Calu3 (cell line): ENCODE results near the gene SH3RF3. TPM values are rescaled to one million over a fixed set of nuclear protein-coding genes. Genes with fewer than 3 reads are reported as not detected.

Source experiments
- BruUV-seq: library from RNA; stranded (reverse); fragments of 400-500 nt; replicated peaks from 2 replicates; lab custom pipeline; 2021; lab: Mats Ljungman, UMichigan
- CTCF ChIA-PET: fragments of 300-600 bp; sonication (Branson Sonifier 250); formaldehyde crosslinking; loops from one replicate; lab custom pipeline; 2022; ENCODE audit warnings: antibody characterized with exemption; lab: Charles Lee
- DNase-seq: peaks from one replicate; pipeline ENCODE4 v3.0.0; 2022
- H3K27ac Mint-ChIP-seq: one replicate; pipeline ENCODE4 v1.8.0; 2022; ENCODE audit warnings: mixed read lengths; ENCODE audit not compliant: unreplicated experiment
- H3K27me3 Mint-ChIP-seq: one replicate; pipeline ENCODE4 v1.8.0; 2022; ENCODE audit warnings: mixed read lengths; ENCODE audit not compliant: unreplicated experiment
- H3K36me3 Mint-ChIP-seq: one replicate; pipeline ENCODE4 v1.8.0; 2022; ENCODE audit warnings: mild to moderate bottlenecking, moderate library complexity, mixed read lengths; ENCODE audit not compliant: insufficient read depth, unreplicated experiment
- H3K4me1 Mint-ChIP-seq: one replicate; pipeline ENCODE4 v1.8.0; 2022; ENCODE audit warnings: mild to moderate bottlenecking, low read depth, mixed read lengths; ENCODE audit not compliant: unreplicated experiment
- H3K4me3 Mint-ChIP-seq: one replicate; pipeline ENCODE4 v1.8.0; 2022; ENCODE audit warnings: mild to moderate bottlenecking, low read depth, moderate library complexity, mixed read lengths; ENCODE audit not compliant: unreplicated experiment
- H3K9me3 Mint-ChIP-seq: one replicate; pipeline ENCODE4 v1.8.0; 2022; ENCODE audit warnings: low read depth, mixed read lengths; ENCODE audit not compliant: unreplicated experiment
- CTCF ChIP-seq: fragments of 200-600 bp; IDR thresholded peaks from one replicate; pipeline ENCODE4 v1.8.0; 2022; ENCODE audit warnings: antibody characterized with exemption; ENCODE audit not compliant: unreplicated experiment
- intact Hi-C: fragments of 100-400 bp; cut with micrococcal nuclease; formaldehyde crosslinking; loops from one replicate; pipeline ENCODE4 v1.10.0; 2022; ENCODE audit not compliant: unreplicated experiment
- total RNA-seq: library from RNA; stranded (reverse); gene quantifications from 2 replicates; pipeline ENCODE4 v1.2.3, GENCODE V29; 2022

SH3RF3 gene
- total RNA-seq, 1 experiment from 2014 or later = 0.17 TPM

GRCh38 chr2:109248590-109248989 is 119.6 kb downstream of the SH3RF3 start:
- no peak for TF ChIP-seq CTCF
- peaks cover 33% of the 10 kb centered on the region for H3K27me3 Mint-ChIP-seq
- no peaks in the 10 kb centered on the region for H3K36me3 Mint-ChIP-seq
- no TSS peak for BruUV-seq
- peaks cover 13% of the 10 kb centered on the region for H3K4me1 Mint-ChIP-seq
- no peak overlapping the region for H3K27ac Mint-ChIP-seq
- CTCF ChIA-PET = no interaction called here
- no peak for DNase-seq
- H3K9me3 Mint-ChIP-seq = no peaks in the 10 kb centered on the region
- no peak overlapping the region for H3K4me3 Mint-ChIP-seq
- intact Hi-C loops = no loop called here

- TF ChIP-seq CTCF = no peak
- Mint-ChIP-seq H3K27me3 (peaks cover 59% of the 10 kb centered on the region), H3K4me3 (no peak overlapping the region), H3K27ac (no peak overlapping the region), H3K9me3 (no peaks in the 10 kb centered on the region), H3K36me3 (no peaks in the 10 kb centered on the region), H3K4me1 (no peaks in the 10 kb centered on the region)
- CTCF ChIA-PET = no interaction called here
- no peak for DNase-seq
- no TSS peak for BruUV-seq
- intact Hi-C loops = no loop called here
Measured at GRCh38 chr2:109253217-109253616, 124.2 kb downstream of the SH3RF3 start.

DNA sequence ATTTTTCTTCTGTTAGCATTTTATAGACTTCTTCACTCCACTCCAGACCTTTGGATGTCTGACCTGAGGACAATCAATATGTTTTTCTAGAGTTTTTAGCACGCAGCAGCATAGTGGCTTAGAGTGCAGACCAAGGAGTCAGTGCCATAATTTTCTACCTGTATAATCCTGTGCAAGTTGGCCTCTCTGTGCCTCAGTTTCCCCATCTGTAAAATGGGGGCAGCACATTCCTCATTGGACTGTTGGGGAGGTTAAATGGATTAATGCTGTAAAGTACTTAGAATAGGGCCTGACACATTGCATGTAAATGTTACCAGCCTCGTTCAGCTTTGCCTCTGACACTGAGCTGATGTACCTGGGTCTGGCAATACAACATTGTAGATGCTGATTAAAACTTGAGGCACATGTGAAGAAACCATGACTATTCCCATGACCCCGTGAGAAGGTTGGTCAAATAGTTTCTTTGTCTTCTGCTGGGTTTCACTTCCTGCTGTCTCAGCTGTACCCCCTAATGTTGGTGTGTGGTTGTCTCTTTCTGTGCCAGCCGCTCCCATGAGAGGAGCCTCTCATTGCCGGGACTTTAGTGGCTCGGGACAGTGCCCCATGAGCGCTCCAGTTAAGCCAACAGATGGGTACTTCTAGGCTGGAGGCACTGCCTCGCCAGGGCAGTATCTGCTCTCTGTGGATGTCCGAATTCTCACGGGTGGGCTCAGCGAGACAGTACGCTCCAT is 125.3 kb downstream of the SH3RF3 start:
- CTCF ChIA-PET = no interaction called here

GRCh38 chr2:109255654-109256053 is 126.6 kb downstream of the SH3RF3 start:
- Mint-ChIP-seq H3K27me3 (peaks cover 65% of the 10 kb centered on the region), H3K27ac (no peak overlapping the region), H3K4me1 (no peaks in the 10 kb centered on the region), H3K36me3 (no peaks in the 10 kb centered on the region), H3K4me3 (no peak overlapping the region), H3K9me3 (no peaks in the 10 kb centered on the region)
- intact Hi-C loops = no loop called here
- no TSS peak for BruUV-seq
- CTCF ChIA-PET = no interaction called here
- no peak for TF ChIP-seq CTCF
- no peak for DNase-seq

More for the DNA sequence above, 125.3 kb downstream of the SH3RF3 start:
- H3K27ac Mint-ChIP-seq = no peak overlapping the region
- H3K27me3 Mint-ChIP-seq = peaks cover 59% of the 10 kb centered on the region
- no peaks in the 10 kb centered on the region for H3K9me3 Mint-ChIP-seq
- intact Hi-C loops = no loop called here
- no peak overlapping the region for H3K4me3 Mint-ChIP-seq
- no TSS peak for BruUV-seq
- no peak for DNase-seq
- no peaks in the 10 kb centered on the region for H3K36me3 Mint-ChIP-seq
- H3K4me1 Mint-ChIP-seq = no peaks in the 10 kb centered on the region
- no peak for TF ChIP-seq CTCF
